ENCODE measurements around the gene ITSN1.

Gene ITSN1

DNA sequence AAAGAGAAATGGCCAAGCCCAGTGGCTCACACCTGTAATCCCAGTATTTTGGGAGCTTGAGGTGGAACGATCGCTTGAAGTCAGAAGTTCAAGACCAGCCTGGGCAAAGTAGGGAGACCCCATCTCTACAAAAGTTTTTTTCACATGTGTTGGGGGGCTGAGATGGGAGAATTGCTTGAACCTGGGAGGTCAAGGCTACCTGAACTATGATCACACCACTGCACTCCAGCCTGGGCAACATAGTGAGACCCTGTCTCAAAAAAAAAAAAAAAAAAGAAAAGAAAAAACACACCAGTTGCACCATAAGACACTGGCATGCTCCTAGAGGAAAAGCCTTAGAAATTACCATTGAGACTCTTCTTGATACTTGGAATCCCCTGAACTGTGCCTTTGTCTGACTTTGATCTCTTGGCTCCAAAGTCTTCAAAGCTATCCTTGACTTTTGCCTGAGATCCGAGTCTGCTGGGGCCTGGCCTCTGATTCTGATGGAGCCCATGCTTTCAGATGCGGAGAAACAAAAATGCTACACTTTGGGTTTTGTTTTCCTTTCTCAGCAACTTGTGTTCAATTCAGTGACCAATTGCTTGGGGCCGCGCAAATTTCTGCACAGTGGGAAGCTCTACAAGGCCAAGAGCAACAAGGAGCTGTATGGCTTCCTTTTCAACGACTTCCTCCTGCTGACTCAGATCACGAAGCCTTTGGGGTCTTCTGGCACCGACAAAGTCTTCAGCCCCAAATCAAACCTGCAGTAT is 239.6 kb downstream of the ITSN1 start:
- TF ChIP-seq, protein P1, sequence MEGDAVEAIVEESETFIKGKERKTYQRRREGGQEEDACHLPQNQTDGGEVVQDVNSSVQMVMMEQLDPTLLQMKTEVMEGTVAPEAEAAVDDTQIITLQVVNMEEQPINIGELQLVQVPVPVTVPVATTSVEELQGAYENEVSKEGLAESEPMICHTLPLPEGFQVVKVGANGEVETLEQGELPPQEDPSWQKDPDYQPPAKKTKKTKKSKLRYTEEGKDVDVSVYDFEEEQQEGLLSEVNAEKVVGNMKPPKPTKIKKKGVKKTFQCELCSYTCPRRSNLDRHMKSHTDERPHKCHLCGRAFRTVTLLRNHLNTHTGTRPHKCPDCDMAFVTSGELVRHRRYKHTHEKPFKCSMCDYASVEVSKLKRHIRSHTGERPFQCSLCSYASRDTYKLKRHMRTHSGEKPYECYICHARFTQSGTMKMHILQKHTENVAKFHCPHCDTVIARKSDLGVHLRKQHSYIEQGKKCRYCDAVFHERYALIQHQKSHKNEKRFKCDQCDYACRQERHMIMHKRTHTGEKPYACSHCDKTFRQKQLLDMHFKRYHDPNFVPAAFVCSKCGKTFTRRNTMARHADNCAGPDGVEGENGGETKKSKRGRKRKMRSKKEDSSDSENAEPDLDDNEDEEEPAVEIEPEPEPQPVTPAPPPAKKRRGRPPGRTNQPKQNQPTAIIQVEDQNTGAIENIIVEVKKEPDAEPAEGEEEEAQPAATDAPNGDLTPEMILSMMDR (IDR thresholded peaks at IDR 0.05; ENCODE audit: extremely low read depth, missing control alignments) = no peak
- DNase-seq (ENCODE audit: low spot score) = no peak

DNA sequence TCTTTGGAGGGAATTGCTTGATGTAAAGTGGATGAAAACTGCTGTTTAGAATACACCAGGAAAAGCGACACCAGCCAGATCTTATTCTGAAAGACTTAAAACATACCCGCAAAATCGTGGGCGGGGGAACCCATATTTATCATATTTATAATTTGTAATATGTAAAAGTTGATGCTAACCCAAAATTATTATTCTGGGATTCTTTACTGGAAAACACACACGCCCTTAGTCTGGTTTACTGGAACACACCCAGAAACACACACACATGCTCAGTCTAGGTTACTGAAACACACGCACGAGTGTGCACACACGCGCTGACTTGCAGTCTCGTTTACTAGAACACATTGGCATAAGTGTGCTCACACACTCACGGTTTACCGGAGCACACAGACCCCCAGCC is 240.8 kb downstream of the ITSN1 start:
- TF ChIP-seq, protein P1 (IDR thresholded peaks at IDR 0.05; ENCODE audit: extremely low read depth, missing control alignments) = no peak
- DNase-seq (ENCODE audit: low spot score) = no peak

DNA sequence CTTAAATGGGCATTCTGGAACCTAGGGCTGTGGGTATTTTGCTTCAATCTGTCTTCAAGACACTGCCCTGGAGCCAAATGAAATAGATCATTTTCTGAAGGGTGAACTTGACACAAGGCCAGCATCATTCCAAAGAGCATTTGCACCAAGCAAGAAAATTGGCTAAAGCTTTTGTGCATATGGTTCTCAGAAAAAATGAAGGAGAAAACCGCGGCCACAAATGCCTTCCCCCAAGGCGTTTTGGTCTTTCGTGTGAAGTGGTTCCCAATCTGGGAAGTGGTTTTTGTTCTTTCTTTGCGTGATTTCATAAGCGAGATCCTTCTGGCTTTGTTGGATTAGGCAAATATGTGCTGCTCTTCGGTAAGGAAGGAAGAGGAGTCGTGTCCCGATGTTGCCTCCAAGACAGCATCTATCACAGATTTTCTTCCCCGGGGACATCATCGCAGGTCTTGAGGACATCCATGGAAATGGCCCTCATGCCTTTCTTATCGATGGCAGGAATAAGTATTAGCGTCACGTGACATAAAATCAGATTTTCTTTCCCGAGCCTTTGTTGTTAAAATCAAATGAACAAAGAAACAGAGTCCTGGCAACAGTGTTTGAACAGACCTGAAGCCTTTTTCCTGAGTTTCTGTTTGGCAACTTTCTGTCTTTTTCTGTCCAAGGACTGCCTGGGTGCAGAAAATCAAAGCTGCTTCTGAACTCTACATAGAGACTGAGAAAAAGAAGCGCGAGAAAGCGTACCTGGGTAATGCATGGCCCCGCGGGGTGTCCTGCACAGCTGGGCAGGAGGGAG is 242.3 kb downstream of the ITSN1 start:
- TF ChIP-seq, protein P1 (IDR thresholded peaks at IDR 0.05; ENCODE audit: extremely low read depth, missing control alignments) = no peak
- DNase-seq (ENCODE audit: low spot score) = no peak

DNA sequence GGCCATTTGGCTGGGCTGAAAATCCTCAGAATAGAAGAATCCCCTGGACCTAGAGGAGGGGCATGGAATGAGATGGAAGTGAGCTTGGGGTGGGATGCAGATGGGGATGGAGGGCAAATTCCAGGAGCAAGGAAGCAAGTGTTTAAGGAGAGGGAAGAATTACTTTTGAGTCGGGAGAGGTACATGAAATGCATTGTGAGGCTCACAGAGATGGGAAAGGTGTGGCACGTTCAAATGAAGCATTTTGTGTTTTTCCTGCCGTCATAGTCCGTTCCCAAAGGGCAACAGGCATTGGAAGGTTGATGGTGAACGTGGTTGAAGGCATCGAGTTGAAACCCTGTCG is 242.8 kb downstream of the ITSN1 start:
- DNase-seq (ENCODE audit: low spot score) = no peak
- TF ChIP-seq, protein P1 (IDR thresholded peaks at IDR 0.05; ENCODE audit: extremely low read depth, missing control alignments) = no peak

DNA sequence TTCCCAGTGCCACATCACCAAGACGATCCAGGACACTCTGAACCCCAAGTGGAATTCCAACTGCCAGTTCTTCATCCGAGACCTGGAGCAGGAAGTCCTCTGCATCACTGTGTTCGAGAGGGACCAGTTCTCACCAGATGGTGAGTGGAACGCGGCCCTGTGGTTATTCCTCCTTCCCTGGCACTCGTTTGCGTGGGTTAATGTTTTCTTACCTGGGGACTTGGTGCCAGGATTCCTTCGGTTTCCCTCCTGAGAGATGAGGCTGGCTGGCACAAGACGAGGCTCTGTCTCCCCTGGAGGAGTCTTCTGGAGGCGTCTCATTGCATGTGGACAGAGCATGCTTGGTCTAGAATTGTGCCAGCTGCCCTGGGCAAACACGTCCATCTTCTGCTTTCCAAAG is 244.0 kb downstream of the ITSN1 start:
- no peak for DNase-seq (ENCODE audit: low spot score)
- TF ChIP-seq, protein P1 (IDR thresholded peaks at IDR 0.05; ENCODE audit: extremely low read depth, missing control alignments) = no peak

DNA sequence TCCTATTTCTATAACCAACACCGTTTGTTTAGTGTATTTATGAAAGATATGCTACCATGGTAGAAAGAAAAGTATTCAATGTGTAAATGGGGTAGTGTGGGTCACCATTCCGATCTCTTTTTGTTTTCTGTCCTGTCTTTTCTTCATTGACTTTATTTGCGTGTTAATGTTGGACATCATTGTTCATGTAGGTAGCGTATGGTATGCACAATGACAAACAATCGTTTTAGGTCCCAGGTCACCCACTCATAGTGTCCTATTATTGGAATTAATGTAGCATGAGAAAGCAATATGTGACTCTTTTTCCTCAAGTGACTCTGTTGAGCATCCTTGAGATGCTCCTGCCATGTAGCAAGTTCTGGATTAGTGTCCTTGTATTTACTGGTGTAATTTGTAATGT is 247.9 kb downstream of the ITSN1 start:
- DNase-seq (ENCODE audit: low spot score) = no peak
- TF ChIP-seq, protein P1 (IDR thresholded peaks at IDR 0.05; ENCODE audit: extremely low read depth, missing control alignments) = no peak

DNA sequence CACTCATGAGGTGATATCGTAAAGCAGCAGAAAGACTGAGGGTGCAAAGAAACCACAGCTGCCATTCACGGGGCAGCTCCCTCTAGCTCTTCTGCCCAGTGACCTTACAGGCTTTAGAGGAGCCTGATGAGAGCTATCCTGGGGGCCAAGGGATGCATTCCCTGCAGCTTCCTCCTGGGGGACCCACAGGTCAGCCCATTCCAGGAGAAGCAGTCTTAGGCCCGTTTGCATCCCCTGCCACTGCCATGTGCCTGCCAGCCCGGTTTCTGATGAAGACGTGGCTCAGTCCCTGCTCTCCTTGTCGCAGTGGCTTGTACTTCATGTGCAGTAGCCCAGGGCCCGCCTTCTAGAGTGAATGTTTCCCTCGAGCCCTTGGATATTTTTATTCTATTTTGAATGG is 250.6 kb downstream of the ITSN1 start:
- TF ChIP-seq, protein P1 (IDR thresholded peaks at IDR 0.05; ENCODE audit: extremely low read depth, missing control alignments) = no peak
- DNase-seq (ENCODE audit: low spot score) = no peak

Measured in GM20000 (cell line).